ENCODE results near the gene GLOD4.

Gene GLOD4

DNA sequence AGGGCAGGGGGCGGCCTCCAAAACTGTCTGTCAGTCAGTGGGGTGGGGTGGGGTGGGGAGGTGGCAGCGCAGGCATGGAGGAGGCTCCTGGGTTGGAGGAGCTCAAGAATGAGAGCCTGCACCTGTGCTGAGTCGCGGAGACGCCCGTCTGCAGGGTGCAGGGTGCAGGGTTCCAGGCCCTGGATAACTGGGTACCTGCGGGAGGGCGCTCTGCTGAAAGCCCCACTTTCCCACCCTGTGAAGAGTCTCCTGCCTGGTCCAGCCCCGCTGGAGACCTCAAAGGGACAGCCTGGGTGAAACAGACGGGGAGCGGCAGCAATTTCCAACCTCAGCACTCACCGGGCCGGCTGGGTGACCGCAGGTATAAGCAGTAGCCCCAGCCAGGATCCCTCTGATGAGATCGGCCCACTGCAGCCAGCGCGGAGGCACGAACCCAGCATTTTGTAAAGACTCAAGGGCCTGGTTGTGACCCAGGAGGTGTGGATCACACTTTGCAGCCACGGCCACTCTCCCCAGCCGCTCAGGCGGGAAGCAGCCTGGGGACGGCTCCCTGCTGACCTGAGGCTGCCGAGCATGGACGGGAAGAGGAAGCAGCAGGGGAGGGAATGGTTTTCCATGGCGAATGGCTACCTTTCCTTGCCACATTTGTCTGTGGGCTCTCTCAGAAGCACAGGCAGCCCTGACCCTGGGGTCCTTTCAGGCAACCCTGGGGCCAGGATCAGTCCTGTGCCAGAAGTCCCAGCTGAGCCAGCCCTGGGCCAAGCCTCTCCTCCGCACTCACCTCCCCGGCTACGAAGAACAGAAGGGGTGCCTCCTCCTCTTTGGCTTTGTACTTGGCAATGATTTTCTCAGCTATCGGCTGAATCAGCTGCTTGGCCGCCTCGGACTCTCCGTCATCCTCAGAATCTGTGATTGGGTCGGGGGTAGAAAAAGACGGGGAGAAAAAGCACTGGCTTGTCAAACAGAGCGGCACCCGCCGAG is 21.1 kb upstream of the GLOD4 start:
- H3K9ac ChIP-seq (ENCODE audit: low read depth, low read length): no peak overlapping the region
- no peaks in the 10 kb centered on the region for H3K27me3 ChIP-seq (ENCODE audit: insufficient read depth, low read length, poor library complexity)
- H3K4me3 ChIP-seq (ENCODE audit: low read depth in 1 of 2, low read length in 2 of 2): no peak overlapping the region
- H3K27ac ChIP-seq (ENCODE audit: low read length): no peak overlapping the region
- ATAC-seq (ENCODE audit: insufficient read depth, low read depth) (no peak), DNase-seq (no peak)
- no peak overlapping the region for H2AFZ ChIP-seq (ENCODE audit: low read depth, low read length)
- no peaks in the 10 kb centered on the region for H3K79me2 ChIP-seq (ENCODE audit: insufficient read depth, low read length)
- H3K36me3 ChIP-seq (ENCODE audit: insufficient read depth, low read length): no peaks in the 10 kb centered on the region
- no peaks in the 10 kb centered on the region for H3K9me3 ChIP-seq (ENCODE audit: insufficient read depth, low read length, severe bottlenecking)
- no peak overlapping the region for H3K4me2 ChIP-seq (ENCODE audit: insufficient read depth, low read length)
- TF ChIP-seq EZH2 (IDR thresholded peaks at IDR 0.05; ENCODE audit: borderline replicate concordance, low read depth, low read length, severe bottlenecking): no peak
- TF ChIP-seq, protein P1, sequence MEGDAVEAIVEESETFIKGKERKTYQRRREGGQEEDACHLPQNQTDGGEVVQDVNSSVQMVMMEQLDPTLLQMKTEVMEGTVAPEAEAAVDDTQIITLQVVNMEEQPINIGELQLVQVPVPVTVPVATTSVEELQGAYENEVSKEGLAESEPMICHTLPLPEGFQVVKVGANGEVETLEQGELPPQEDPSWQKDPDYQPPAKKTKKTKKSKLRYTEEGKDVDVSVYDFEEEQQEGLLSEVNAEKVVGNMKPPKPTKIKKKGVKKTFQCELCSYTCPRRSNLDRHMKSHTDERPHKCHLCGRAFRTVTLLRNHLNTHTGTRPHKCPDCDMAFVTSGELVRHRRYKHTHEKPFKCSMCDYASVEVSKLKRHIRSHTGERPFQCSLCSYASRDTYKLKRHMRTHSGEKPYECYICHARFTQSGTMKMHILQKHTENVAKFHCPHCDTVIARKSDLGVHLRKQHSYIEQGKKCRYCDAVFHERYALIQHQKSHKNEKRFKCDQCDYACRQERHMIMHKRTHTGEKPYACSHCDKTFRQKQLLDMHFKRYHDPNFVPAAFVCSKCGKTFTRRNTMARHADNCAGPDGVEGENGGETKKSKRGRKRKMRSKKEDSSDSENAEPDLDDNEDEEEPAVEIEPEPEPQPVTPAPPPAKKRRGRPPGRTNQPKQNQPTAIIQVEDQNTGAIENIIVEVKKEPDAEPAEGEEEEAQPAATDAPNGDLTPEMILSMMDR (IDR thresholded peaks at IDR 0.05; ENCODE audit: borderline replicate concordance, extremely low read depth, low read length, poor library complexity, severe bottlenecking): no peak
- H4K20me1 ChIP-seq (ENCODE audit: insufficient read depth, low read length): 0 out of 2 replicates have a peak, but pooled peaks cover 3% of the 10 kb centered on the region
- no peaks in the 10 kb centered on the region for H3K4me1 ChIP-seq (ENCODE audit: insufficient read depth, low read length)

DNA sequence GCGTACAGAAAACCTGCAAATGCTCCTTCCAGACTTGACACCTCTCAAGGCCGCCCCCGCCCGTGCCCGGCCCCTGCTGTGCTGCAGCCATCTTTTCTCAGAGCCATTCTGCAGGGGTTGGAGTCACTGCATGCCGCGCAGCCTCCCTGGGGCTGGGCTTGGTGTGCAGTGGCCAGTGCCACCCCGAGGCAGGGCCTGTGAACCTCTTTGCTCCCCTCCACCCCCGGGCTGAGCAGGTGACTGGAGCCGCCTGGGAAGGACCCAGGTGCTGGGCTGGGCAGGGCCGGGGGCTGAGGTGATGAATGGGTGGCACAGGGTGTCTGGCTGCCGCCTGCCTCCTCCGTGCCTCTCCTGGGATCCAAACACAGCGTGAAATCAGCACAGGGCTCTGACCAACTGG is 20.4 kb upstream of the GLOD4 start:
- no peak overlapping the region for H3K27ac ChIP-seq (ENCODE audit: low read length)
- no peaks in the 10 kb centered on the region for H3K27me3 ChIP-seq (ENCODE audit: insufficient read depth, low read length, poor library complexity)
- no peak overlapping the region for H3K4me2 ChIP-seq (ENCODE audit: insufficient read depth, low read length)
- H3K79me2 ChIP-seq (ENCODE audit: insufficient read depth, low read length): no peaks in the 10 kb centered on the region
- H3K36me3 ChIP-seq (ENCODE audit: insufficient read depth, low read length): no peaks in the 10 kb centered on the region
- no peak overlapping the region for H3K9ac ChIP-seq (ENCODE audit: low read depth, low read length)
- no peaks in the 10 kb centered on the region for H3K4me1 ChIP-seq (ENCODE audit: insufficient read depth, low read length)
- H3K4me3 ChIP-seq (ENCODE audit: low read depth in 1 of 2, low read length in 2 of 2): no peak overlapping the region
- H2AFZ ChIP-seq (ENCODE audit: low read depth, low read length): no peak overlapping the region
- TF ChIP-seq, protein P1 (IDR thresholded peaks at IDR 0.05; ENCODE audit: borderline replicate concordance, extremely low read depth, low read length, poor library complexity, severe bottlenecking): no peak
- no peak for TF ChIP-seq EZH2 (IDR thresholded peaks at IDR 0.05; ENCODE audit: borderline replicate concordance, low read depth, low read length, severe bottlenecking)
- 0 out of 2 replicates have a peak, but pooled peaks cover 3% of the 10 kb centered on the region for H4K20me1 ChIP-seq (ENCODE audit: insufficient read depth, low read length)
- no peak for ATAC-seq (ENCODE audit: insufficient read depth, low read depth)
- H3K9me3 ChIP-seq (ENCODE audit: insufficient read depth, low read length, severe bottlenecking): no peaks in the 10 kb centered on the region
- no peak for DNase-seq

DNA sequence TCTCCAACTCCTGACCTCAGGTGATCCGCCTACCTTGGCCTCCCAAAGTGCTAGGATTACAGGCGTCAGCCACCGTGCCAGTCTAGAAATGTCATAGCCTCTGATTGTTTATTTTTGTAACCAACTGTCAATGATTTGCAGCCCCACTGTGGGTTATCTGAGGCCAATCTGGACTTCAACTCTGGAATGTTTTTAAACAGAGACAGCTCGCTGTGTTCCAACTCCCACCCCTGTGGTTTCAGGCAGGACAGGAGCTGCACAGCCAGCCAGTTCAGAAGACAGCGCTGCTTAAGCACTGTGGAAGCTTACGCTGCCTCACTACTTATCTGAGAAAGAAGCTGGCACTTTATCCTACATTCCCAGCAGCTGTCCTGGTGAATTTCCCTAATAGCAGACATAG is 19.6 kb upstream of the GLOD4 start:
- Histone ChIP-seq H3K4me2 (ENCODE audit: insufficient read depth, low read length) (no peak overlapping the region), H3K4me1 (ENCODE audit: insufficient read depth, low read length) (no peaks in the 10 kb centered on the region), H3K9ac (ENCODE audit: low read depth, low read length) (no peak overlapping the region), H3K27me3 (ENCODE audit: insufficient read depth, low read length, poor library complexity) (no peaks in the 10 kb centered on the region), H4K20me1 (ENCODE audit: insufficient read depth, low read length) (0 out of 2 replicates have a peak, but pooled peaks cover 3% of the 10 kb centered on the region), H3K9me3 (ENCODE audit: insufficient read depth, low read length, severe bottlenecking) (no peaks in the 10 kb centered on the region), H3K36me3 (ENCODE audit: insufficient read depth, low read length) (no peaks in the 10 kb centered on the region), H2AFZ (ENCODE audit: low read depth, low read length) (no peak overlapping the region), H3K79me2 (ENCODE audit: insufficient read depth, low read length) (no peaks in the 10 kb centered on the region), H3K27ac (ENCODE audit: low read length) (no peak overlapping the region), H3K4me3 (ENCODE audit: low read depth in 1 of 2, low read length in 2 of 2) (no peak overlapping the region)
- DNase-seq (no peak), ATAC-seq (ENCODE audit: insufficient read depth, low read depth) (no peak)
- TF ChIP-seq, protein P1 (IDR thresholded peaks at IDR 0.05; ENCODE audit: borderline replicate concordance, extremely low read depth, low read length, poor library complexity, severe bottlenecking): no peak
- TF ChIP-seq EZH2 (IDR thresholded peaks at IDR 0.05; ENCODE audit: borderline replicate concordance, low read depth, low read length, severe bottlenecking): no peak

Data from DND-41 (cell line).